ENCODE data around the gene DYDC1. TPM values are rescaled to one million over a fixed set of nuclear protein-coding genes. Genes with fewer than 3 reads are reported as not detected.

Gene DYDC1
- total and polyA plus RNA-seq, 2 donors (not counting 3 experiments of a cell fraction or from before 2014, with no cell fraction given): not detected

DNA sequence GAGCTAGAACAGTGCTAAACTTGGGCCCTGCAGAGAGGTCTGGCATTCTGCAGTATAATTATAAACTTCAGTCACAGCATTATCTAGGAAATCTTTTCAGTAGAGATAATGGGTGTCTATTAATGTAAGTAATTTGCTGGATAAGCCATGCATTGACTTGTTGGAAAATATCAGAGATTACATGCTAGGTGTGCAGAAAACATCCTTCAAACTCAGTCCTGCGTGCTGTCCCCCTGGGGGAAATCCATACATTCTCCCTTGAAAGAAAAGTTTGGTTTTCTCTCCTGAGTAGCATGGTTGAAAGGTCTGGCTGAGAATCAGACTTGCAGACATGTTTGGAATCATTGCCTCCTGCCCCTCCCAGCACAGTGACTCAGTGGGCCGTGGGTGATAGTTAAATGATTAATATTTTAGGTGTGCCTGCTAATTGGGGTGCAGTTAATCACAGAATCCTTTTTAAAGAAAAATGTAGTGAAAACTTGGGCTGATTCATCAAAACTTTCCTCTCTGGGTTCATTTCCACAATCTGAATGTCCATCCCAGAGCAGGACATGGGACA is 37.9 kb upstream of the DYDC1 start:
- FAIRE-seq (no peak), DNase-seq (ENCODE audit: low read depth, low spot score) (no peak)
- Histone ChIP-seq H3K36me3 (ENCODE audit: control insufficient read depth in 2 of 2, extremely low read depth in 1 of 2, insufficient read depth in 2 of 2, low read length in 2 of 2) (no peaks in the 10 kb centered on the region), H3K79me2 (ENCODE audit: control insufficient read depth, insufficient read depth, low read length) (no peaks in the 10 kb centered on the region), H3K9ac (replicated peaks; ENCODE audit: extremely low read depth, insufficient read depth, low read length) (no peak overlapping the region), H2AFZ (ENCODE audit: low read depth, low read length) (no peak overlapping the region), H3K27ac (ENCODE audit: insufficient read depth, low read depth, low read length) (no peak overlapping the region), H4K20me1 (replicated peaks; ENCODE audit: control insufficient read depth, extremely low read depth, insufficient read depth, low read length) (no peaks in the 10 kb centered on the region), H3K9me3 (replicated peaks; ENCODE audit: control insufficient read depth, insufficient read depth, low read length) (no peaks in the 10 kb centered on the region), H3K4me3 (replicated peaks in 1 of 3; ENCODE audit: insufficient read depth in 1 of 3, low read depth in 1 of 3, low read length in 3 of 3) (no peak overlapping the region), H3K4me2 (ENCODE audit: insufficient read depth, low read length) (no peak overlapping the region), H3K9me1 (replicated peaks; ENCODE audit: control insufficient read depth, extremely low read depth, insufficient read depth, low read length) (no peaks in the 10 kb centered on the region), H3K27me3 (ENCODE audit: control insufficient read depth in 2 of 2, insufficient read depth in 2 of 2, low read length in 2 of 2) (peaks cover 5 to 7% of the 10 kb centered on the region in 2 experiments), H3K4me1 (ENCODE audit: control insufficient read depth, extremely low read depth, insufficient read depth, low read length) (no peaks in the 10 kb centered on the region)
- POLR2A ChIA-PET: no interaction called here
- CTCF ChIA-PET: interaction anchor here (0.7 to 1.0 kb wide), 4 partner anchors 11 to 47 kb away, joined by 3 to 6 read pairs (median 4); partner anchors contain the start of gene PRXL2A
- TF ChIP-seq POLR2AphosphoS5 (IDR thresholded peaks at IDR 0.05; ENCODE audit: insufficient read depth, low read depth, low read length) (no peak), EZH2 (IDR thresholded peaks at IDR 0.05; ENCODE audit: borderline replicate concordance, low read depth, low read length, severe bottlenecking) (no peak)
- TF ChIP-seq, protein P1, sequence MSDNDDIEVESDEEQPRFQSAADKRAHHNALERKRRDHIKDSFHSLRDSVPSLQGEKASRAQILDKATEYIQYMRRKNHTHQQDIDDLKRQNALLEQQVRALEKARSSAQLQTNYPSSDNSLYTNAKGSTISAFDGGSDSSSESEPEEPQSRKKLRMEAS (IDR thresholded peaks at IDR 0.05; ENCODE audit: insufficient read depth, insufficient read length): no peak
- intact Hi-C loops (cut with micrococcal nuclease) (no loop called here), dilution Hi-C loops (cut with MboI; ENCODE audit: extremely low pct_ligation_motif_present, low sequenced_read_pairs) (no loop called here)
- BruUV-seq (replicated peaks): no TSS peak

DNA sequence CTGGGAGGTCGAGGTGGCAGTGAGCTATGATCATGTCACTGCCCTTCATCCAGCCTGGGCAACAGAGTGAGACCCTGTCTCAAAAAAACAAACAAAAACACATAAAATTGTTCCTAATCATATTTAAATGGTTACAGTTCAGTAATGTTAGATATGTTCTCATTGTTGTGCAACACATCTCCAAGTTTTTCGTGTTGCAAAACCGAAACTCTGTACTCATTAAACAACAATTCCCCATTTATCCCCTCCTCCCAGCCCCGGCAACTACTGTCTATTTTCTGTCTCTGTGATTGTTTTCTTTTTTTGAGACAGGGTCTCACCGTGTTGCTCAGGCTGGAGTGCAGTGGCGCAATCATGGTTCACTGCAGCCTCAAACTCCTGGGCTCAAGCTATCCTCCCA is 35.7 kb upstream of the DYDC1 start:
- TF ChIP-seq MYC (IDR thresholded peaks at IDR 0.05; ENCODE audit: low read depth, low read length) (no peak), POLR2A (IDR thresholded peaks at IDR 0.05; ENCODE audit: low read depth, low read length) (no peak), FOS (IDR thresholded peaks at IDR 0.05; ENCODE audit: borderline replicate concordance, insufficient read depth, low read length) (no peak), JUN (IDR thresholded peaks at IDR 0.05; ENCODE audit: borderline replicate concordance, insufficient read depth, insufficient read length, low read depth) (no peak)
- TF ChIP-seq, protein P2, sequence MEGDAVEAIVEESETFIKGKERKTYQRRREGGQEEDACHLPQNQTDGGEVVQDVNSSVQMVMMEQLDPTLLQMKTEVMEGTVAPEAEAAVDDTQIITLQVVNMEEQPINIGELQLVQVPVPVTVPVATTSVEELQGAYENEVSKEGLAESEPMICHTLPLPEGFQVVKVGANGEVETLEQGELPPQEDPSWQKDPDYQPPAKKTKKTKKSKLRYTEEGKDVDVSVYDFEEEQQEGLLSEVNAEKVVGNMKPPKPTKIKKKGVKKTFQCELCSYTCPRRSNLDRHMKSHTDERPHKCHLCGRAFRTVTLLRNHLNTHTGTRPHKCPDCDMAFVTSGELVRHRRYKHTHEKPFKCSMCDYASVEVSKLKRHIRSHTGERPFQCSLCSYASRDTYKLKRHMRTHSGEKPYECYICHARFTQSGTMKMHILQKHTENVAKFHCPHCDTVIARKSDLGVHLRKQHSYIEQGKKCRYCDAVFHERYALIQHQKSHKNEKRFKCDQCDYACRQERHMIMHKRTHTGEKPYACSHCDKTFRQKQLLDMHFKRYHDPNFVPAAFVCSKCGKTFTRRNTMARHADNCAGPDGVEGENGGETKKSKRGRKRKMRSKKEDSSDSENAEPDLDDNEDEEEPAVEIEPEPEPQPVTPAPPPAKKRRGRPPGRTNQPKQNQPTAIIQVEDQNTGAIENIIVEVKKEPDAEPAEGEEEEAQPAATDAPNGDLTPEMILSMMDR (IDR thresholded peaks at IDR 0.05; ENCODE audit: extremely low read depth in 1 of 2, insufficient read depth in 1 of 2, low read depth in 1 of 2, low read length in 2 of 2): no peak
- TF ChIP-seq, protein P1 (IDR thresholded peaks at IDR 0.05; ENCODE audit: insufficient read depth, insufficient read length): no peak
- H4K20me1 ChIP-seq (replicated peaks; ENCODE audit: control insufficient read depth, extremely low read depth, insufficient read depth, low read length): no peaks in the 10 kb centered on the region
- ChIA-PET CTCF (no interaction called here), POLR2A (no interaction called here)
- no peak overlapping the region for H3K9ac ChIP-seq (replicated peaks; ENCODE audit: extremely low read depth, insufficient read depth, low read length)
- H3K79me2 ChIP-seq (ENCODE audit: control insufficient read depth, insufficient read depth, low read length): no peaks in the 10 kb centered on the region
- H3K4me2 ChIP-seq (ENCODE audit: insufficient read depth, low read length): no peak overlapping the region
- dilution Hi-C loops (cut with MboI; ENCODE audit: extremely low pct_ligation_motif_present, low sequenced_read_pairs) (no loop called here), intact Hi-C loops (cut with micrococcal nuclease) (no loop called here)
- no peak overlapping the region for H2AFZ ChIP-seq (ENCODE audit: low read depth, low read length)
- DNase-seq (ENCODE audit: low read depth, low spot score): no peak
- peaks cover 9% of the 10 kb centered on the region for H3K4me1 ChIP-seq (ENCODE audit: control insufficient read depth, extremely low read depth, insufficient read depth, low read length)
- BruUV-seq (replicated peaks): no TSS peak
- H3K9me1 ChIP-seq (replicated peaks; ENCODE audit: control insufficient read depth, extremely low read depth, insufficient read depth, low read length): no peaks in the 10 kb centered on the region
- FAIRE-seq: no peak
- no peak overlapping the region for H3K27ac ChIP-seq (ENCODE audit: insufficient read depth, low read depth, low read length)
- no peak overlapping the region for H3K4me3 ChIP-seq (replicated peaks in 1 of 3; ENCODE audit: insufficient read depth in 1 of 3, low read depth in 1 of 3, low read length in 3 of 3)
- no peaks in the 10 kb centered on the region for H3K9me3 ChIP-seq (replicated peaks; ENCODE audit: control insufficient read depth, insufficient read depth, low read length)
- H3K27me3 ChIP-seq (ENCODE audit: control insufficient read depth in 2 of 2, insufficient read depth in 2 of 2, low read length in 2 of 2): peaks cover 5 to 7% of the 10 kb centered on the region in 2 experiments
- no peaks in the 10 kb centered on the region for H3K36me3 ChIP-seq (ENCODE audit: control insufficient read depth in 2 of 2, extremely low read depth in 1 of 2, insufficient read depth in 2 of 2, low read length in 2 of 2)

All from endothelial cell of umbilical vein (primary cell).